Inflammatory macrophage treated with lipopolysaccharide for 1 hour (primary cell): ENCODE measurements around the gene ZC2HC1B.
"Not testable (repeated sequence)": the region's sequence is repeated elsewhere in the genome, so short reads cannot be mapped to it uniquely, and the experiment has no call there.

Experiments used
- DNase-seq, 2 donors: peaks; one replicate each; pipeline ENCODE4 v3.0.0-alpha.2; 2020 to 2022

ZC2HC1B gene

GRCh38 chr6:143871202-143871730 is 7.0 kb downstream of the ZC2HC1B start:
- DNase-seq = not testable (repeated sequence)

GRCh38 chr6:143872201-143872600 is 7.9 kb downstream of the ZC2HC1B start:
- DNase-seq = peak in 1 of 2 donors; percentile 59

GRCh38 chr6:143873600-143873999 is 9.3 kb downstream of the ZC2HC1B start:
- DNase-seq = not testable (repeated sequence)

GRCh38 chr6:143874503-143874902 is 10.2 kb downstream of the ZC2HC1B start:
- DNase-seq = peak; percentile 56 to 73

GRCh38 chr6:143877584-143878271 is 13.5 kb downstream of the ZC2HC1B start:
- no peak for DNase-seq

GRCh38 chr6:143878272-143878760 is 14.0 kb downstream of the ZC2HC1B start:
- DNase-seq = no peak

GRCh38 chr6:143880412-143880811 is 16.1 kb downstream of the ZC2HC1B start:
- DNase-seq = no peak

- DNase-seq = no peak
Observed at GRCh38 chr6:143882401-143882930, 18.2 kb downstream of the ZC2HC1B start.

GRCh38 chr6:143884216-143884900 is 20.1 kb downstream of the ZC2HC1B start:
- DNase-seq = no peak

- no peak for DNase-seq
Observed at GRCh38 chr6:143885116-143885515, 20.8 kb downstream of the ZC2HC1B start.

- no peak for DNase-seq
Observed at GRCh38 chr6:143894655-143895054, 30.4 kb downstream of the ZC2HC1B start.

GRCh38 chr6:143896126-143896860 is 32.0 kb downstream of the ZC2HC1B start:
- DNase-seq = peak; percentile 41 to 65

- DNase-seq = no peak
Observed at GRCh38 chr6:143900358-143900757, 36.1 kb downstream of the ZC2HC1B start.

GRCh38 chr6:143901885-143902750 is 37.8 kb downstream of the ZC2HC1B start:
- DNase-seq = no peak

GRCh38 chr6:143902827-143903226 is 38.6 kb downstream of the ZC2HC1B start:
- DNase-seq = no peak

GRCh38 chr6:143911028-143911427 is 46.8 kb downstream of the ZC2HC1B start:
- no peak for DNase-seq

GRCh38 chr6:143912671-143913070 is 48.4 kb downstream of the ZC2HC1B start:
- DNase-seq = no peak

- not testable (repeated sequence) for DNase-seq
Observed at GRCh38 chr6:143917026-143917425, 52.8 kb downstream of the ZC2HC1B start.

- DNase-seq = no peak
Observed at GRCh38 chr6:143928853-143929252, 64.6 kb downstream of the ZC2HC1B start.

GRCh38 chr6:143929975-143930374 is 65.7 kb downstream of the ZC2HC1B start:
- DNase-seq = no peak

- no peak for DNase-seq
Observed at GRCh38 chr6:143934331-143934730, 70.1 kb downstream of the ZC2HC1B start.

GRCh38 chr6:143934867-143935266 is 70.6 kb downstream of the ZC2HC1B start:
- DNase-seq = no peak
